ENCODE data around the gene CA9. TPM values are rescaled to one million over a fixed set of nuclear protein-coding genes. Genes with fewer than 3 reads are reported as not detected.

CA9 gene
- total RNA-seq, 1 donor from 2014 or later: not detected

GRCh38 chr9:35651956-35652828, 21.5 kb upstream of the CA9 start:
- DNase-seq (ENCODE audit: low read depth): no peak

- DNase-seq (ENCODE audit: low read depth): no peak
Observed at GRCh38 chr9:35652829-35653209, 20.9 kb upstream of the CA9 start.

- no peak for DNase-seq (ENCODE audit: low read depth)
Observed at GRCh38 chr9:35653611-35654010, 20.1 kb upstream of the CA9 start.

GRCh38 chr9:35656348-35656747, 17.4 kb upstream of the CA9 start:
- DNase-seq (ENCODE audit: low read depth): no peak

- no peak for DNase-seq (ENCODE audit: low read depth)
Observed at GRCh38 chr9:35656831-35657545, 16.7 kb upstream of the CA9 start.

GRCh38 chr9:35657546-35658136, 16.1 kb upstream of the CA9 start, which contains the start of gene RMRP:
RMRP (minus strand) TSS chr9:35658019.
- DNase-seq (ENCODE audit: low read depth): peak; percentile 99

- peak; percentile 84 for DNase-seq (ENCODE audit: low read depth)
Observed at GRCh38 chr9:35658137-35658967, 15.4 kb upstream of the CA9 start, which contains the start of gene CCDC107. CCDC107 (plus strand) TSS chr9:35658292; CDS start chr9:35658380, 88 bp downstream.

GRCh38 chr9:35658968-35659220, 14.8 kb upstream of the CA9 start:
- DNase-seq (ENCODE audit: low read depth): peak; percentile 61

GRCh38 chr9:35659340-35659739, 14.4 kb upstream of the CA9 start:
- peak; percentile 75 for DNase-seq (ENCODE audit: low read depth)

- peak; percentile 69 for DNase-seq (ENCODE audit: low read depth)
Observed at GRCh38 chr9:35660966-35661415, 12.7 kb upstream of the CA9 start.

- DNase-seq (ENCODE audit: low read depth): no peak
Observed at GRCh38 chr9:35661756-35662350, 11.9 kb upstream of the CA9 start.

GRCh38 chr9:35662437-35662836, 11.3 kb upstream of the CA9 start:
- no peak for DNase-seq (ENCODE audit: low read depth)

GRCh38 chr9:35664531-35665470, 8.9 kb upstream of the CA9 start, which contains the start of gene ARHGEF39:
ARHGEF39 (minus strand) TSS chr9:35665195; CDS start chr9:35665169, 26 bp downstream.
- peak; percentile 83 for DNase-seq (ENCODE audit: low read depth)

- DNase-seq (ENCODE audit: low read depth): no peak
Observed at GRCh38 chr9:35665471-35665818, 8.3 kb upstream of the CA9 start.

GRCh38 chr9:35666045-35666444, 7.7 kb upstream of the CA9 start:
- DNase-seq (ENCODE audit: low read depth): peak; percentile 64

- no peak for DNase-seq (ENCODE audit: low read depth)
Observed at GRCh38 chr9:35666549-35666948, 7.2 kb upstream of the CA9 start.

- DNase-seq (ENCODE audit: low read depth): no peak
Observed at GRCh38 chr9:35667939-35668338, 5.8 kb upstream of the CA9 start.

GRCh38 chr9:35669331-35670145, 4.2 kb upstream of the CA9 start:
- peak; percentile 92 for DNase-seq (ENCODE audit: low read depth)

- DNase-seq (ENCODE audit: low read depth): no peak
Observed at GRCh38 chr9:35674025-35674361, 265 bp downstream of the CA9 start.
